HG02970 (cell line): Measurements from ENCODE around the gene ACSL1.
A peak's percentile ranks its signal among the peaks of the same experiment; 100 is the strongest.
"Not testable (repeated sequence)": the region's sequence is repeated elsewhere in the genome, so short reads cannot be mapped to it uniquely, and the experiment has no call there.

ENCODE experiments used
- ATAC-seq: cut with Tn5 transposase; IDR thresholded peaks from one replicate; pipeline ENCODE4 v1.9.1; 2021; ENCODE audit warnings: mild to moderate bottlenecking, moderate library complexity, moderate number of reproducible peaks; ENCODE audit not compliant: unreplicated experiment, low FRiP score

ACSL1 gene

DNA sequence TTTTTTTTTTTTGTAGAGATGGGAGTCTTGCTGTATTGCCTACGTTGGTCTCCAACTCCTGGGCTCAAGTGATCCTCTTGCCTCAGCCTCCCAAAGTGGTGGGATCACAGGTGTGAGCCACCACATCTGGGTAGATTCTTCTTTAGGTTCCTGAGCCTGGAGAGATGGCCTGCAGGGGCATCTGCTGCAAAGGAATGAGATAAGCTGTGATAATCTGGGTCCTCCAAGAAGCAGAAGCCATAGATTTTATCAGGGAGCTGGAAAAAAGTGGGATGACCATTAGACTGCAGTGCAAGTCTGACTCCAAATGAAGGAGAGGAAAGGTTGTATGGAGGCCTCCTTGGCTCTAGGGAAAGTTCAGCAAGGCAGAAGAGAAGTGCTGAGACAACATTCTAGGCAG is 19.0 kb upstream of the ACSL1 start:
- ATAC-seq: no peak

DNA sequence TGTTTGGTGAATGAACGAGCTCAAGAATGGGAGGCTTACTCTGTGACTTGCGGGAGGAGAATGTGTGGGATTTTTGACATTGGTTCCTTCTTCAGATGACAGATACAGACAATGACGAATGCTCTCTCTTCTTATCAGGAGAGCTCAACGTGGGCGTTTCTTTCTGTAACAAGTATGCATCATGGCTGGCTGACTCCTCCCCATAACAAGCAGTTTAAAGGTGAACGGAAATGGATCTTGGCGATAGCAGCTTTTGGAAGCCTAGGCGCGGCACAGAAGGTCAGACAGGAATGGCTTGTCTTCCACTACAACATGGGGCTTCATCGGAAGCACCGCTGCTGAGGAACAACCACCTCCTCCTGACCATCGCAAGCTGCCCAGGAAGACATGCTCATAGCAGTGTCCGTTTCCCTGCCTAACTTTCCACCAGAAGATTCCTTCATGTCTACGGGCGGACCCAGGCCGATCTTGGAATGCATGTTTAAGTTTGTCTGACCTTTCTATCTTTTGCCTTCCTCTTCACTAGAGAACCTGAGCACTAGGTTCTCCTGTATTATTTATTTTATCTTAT is 18.3 kb upstream of the ACSL1 start:
- ATAC-seq: no peak

DNA sequence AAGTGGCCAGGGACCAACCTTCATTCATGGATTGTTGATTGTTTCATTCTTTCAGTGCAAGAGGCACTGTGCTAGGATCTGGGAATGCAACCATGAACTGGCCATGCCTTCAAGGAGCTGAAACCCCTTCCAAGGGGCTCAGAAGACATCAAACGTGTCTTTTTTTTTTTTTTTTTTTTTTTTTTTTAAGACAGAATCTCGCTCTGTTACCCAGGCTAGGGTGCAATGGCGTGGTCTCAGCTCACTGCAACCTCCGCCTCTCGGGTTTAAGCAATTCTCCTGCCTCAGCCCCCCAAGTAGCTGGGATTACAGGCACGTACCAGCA is 13.3 kb upstream of the ACSL1 start:
- ATAC-seq: not testable (repeated sequence)

DNA sequence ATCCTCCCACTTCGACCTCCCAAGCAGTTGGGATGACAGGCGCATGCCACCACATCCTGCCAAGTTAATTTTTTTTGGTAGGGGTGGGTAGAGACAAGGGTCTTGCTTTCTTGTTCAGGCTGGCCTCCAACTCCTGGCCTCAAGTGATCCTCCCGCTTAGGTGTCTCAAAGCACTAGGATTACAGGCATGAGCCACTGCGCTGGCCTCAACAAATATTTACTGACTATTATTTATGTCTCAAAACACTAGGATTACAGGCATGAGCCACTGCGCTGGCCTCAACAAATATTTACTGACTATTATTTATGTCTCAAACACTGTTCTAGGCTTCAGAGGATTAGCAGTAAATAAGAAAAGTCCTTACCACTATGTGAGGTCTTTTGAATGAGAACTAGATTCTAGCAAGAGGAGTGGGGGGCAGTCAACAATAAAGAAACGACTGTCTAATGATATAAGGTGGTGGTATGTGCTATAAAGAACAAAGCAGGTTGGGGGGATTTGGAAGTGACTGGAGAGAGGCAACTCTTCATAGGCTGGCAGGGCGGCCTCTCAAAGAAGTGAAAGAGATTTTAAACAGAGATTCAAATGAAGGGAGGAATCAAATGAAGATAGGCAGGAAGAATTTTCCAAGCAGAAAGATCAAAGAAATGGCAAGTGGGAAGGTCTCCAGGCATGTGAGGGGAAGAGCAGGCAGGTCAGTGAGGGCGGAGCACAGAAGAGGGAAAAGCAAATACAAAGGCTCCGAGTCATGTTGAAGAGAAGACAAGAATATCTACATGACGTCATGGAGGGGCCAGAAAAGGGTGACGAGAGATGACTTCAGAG is 12.7 kb upstream of the ACSL1 start:
- ATAC-seq: no peak

DNA sequence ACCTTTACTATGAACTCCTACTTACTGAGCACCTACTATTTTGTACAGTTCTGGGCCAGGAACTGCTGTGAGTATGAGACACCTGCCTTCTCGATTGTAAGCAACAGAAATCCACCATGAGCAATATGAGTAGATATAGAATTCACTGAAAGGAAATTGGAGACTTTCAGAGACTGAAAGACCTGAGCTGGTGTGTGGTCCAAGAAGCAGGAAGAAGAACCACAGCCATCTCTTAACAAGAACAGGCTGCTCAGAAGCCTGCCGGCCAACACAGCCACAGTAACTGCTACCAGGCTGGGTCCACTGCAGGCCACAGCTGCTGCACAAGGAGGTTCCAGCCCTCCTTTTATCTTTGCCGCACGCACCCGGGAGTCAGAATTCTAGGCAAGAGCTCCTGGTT is 10.8 kb upstream of the ACSL1 start:
- no peak for ATAC-seq

DNA sequence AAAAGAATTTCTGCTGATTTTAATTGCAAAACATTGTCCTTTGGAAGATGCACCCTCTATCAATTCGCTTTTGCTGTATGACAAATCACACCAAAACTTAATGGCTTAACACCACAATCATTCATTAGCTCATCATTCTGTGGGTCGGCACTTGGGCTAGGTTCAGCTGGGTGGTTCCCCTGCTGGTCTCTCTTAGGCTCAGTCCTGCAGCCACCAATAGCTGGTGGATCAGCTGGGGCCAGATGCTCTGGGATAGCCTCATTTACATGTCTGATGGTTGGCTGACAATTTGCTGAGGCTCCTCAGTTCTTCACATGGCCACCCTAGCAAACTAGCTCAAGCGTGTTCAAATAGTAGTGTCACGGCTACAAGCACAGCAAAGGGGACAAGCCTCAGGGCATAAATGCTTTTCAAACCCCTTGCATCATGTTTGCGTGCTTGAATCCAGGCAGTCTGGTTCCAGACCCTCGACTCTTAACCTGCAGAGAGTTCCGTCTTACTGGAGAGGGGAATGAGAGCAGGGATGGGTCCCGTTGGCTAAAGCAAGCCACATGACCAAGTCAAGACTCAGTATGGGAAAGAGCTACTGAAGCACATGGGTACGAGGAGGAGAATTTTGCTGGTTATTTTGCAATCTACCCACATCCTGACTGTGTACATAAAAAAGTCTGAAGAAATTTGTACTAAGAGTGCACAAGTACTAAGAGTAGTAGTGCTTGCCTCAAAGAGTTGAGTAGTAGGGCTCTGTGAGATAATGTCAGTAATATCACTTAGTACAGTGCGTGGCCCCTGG is 7.5 kb upstream of the ACSL1 start:
- ATAC-seq: no peak

DNA sequence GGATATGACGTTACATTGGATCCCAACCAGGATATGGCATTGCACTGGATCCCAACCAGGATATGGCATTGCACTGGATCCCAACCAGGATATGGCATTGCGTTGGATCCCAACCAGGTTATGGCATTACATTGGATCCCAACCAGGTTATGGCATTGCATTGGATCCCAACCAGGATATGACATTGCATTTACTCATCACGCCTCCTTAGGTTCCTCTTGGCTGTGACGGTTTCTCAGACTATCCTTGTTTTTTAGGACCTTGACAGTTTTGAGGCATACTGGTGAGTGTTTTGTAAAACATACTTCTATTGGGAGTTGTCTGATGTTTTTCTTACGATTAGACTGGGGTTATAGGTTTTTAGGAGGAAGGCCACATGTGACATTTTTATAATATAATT is 5.4 kb upstream of the ACSL1 start:
- no peak for ATAC-seq

DNA sequence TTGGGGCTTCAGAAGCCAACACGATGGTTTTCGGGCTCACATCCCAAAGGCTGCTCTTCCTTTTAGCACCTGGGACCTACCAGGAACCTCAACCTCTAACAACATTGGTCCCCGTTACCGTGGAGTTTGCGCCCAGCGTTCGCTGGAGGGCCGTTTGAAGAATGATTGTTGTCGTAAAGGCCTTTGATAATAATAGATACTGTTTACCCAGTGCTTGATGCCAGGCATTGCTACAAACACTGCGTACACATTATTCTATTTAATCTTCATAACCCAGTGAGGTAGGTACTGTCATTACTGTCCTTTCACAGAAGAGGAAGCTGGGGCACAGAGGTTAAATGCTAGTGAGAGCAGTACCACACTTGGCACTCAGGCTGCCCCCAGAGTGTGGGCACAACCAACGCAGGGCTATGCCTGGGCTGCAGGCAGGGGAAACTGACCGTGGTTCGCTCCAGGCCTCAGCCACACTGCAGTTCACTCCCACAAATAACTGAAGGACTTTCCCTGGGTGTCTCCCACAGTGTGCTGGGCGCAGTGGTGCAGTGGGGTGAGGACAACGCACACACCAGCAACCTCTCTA is 1.0 kb upstream of the ACSL1 start:
- peak; percentile 2 for ATAC-seq

DNA sequence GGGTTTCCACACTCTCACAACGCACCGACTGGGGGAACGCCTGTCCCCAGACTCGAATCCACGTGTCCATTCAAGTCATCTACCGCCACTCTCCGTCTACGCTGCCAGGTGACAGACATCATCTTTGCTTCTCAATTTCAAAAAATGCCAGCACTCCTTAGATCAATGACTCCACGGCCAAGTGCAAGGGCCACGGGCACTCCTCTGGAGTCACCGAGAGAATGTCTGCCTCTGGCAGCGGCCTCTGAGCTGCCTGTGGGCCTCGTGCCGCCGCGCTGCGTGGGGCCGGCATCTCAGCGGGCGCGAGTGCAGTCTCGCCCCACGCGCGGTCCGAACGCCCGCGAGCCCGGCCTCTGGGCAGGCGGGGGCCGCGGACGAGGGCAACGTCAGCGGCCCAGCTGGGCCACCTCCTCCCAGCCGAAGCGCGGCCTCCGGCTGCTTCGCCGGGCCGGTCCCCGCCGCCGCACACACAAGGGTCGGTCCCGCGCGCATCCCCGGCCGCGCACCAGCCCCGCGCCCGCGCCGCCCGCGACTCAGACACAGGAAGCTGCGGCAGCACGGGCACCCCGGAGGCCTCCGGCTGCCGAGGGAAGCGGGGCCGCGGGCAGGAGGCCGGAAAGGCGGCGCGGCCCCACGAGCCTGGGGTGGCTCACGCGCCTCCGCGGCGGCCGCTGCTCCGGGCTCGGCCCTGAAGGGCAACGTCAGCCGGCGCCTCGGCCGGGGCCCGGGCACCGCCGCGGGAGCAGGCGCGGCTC is 450 bp downstream of the ACSL1 start:
- peak; percentile 17 for ATAC-seq

DNA sequence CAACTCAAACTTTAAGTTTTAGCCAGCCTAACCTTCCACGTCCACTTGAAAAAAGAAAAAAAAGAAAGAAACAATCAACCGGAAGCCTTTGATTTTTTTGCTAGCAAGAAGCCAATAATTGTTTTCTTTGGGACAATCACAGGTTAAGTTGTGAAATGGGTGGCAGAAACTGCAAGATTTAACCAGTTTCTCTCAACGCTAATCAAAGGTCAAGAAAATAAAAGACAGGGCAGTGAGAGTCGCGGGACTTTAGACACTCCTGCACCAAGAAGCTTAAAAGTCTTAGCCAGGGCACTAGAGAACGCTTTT is 1.0 kb downstream of the ACSL1 start:
- ATAC-seq: no peak

DNA sequence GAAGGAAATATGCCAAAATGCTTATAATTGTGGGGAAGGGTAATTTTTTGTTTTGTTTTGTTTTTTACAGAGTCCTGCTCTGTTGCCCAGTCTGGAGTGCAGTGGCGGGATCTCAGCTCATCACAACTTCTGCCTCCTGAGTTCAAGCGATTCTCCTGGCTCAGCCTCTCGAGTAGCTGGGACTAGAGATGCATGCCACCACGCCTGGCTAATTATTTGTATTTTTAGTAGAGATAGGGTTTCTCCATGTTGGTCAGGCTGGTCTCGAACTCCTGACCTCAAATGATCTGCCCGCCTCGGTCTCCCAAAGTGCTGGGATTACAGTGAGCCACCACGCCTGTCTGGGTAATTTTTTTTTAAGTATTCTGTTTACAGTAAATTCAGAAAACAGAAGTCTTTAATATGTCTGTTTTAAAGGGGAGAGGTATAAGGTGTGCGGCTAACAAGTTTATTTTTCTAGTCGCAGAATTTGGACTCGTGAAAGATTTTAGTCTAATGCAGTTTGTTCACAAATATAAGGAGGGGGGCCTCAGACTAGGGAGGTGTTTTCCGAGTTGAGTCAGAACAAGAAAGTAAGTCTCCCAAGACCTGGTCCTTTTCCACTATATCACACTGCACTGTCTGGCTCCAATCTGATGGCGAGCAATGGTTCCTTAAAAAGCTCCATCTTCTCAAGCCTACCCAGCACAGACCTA is 1.5 kb downstream of the ACSL1 start:
- no peak for ATAC-seq

DNA sequence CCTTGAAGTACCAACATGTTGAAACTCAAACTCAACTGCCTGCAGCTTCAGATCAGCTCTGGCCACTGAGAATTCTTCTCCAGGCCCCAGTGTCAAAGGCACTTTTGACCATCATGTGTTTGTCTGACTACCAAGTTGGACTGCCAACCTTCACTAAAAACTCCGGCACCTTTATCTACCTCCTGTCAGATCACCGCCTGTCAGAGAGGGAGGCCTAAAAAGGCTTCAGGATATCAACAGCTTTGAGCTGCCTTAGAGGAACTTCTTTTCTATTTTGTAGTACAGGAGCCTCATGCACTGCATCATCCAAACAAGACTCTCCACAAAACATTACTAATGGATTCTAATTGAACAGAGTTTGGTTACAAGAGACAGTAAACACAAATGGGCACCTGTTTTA is 2.8 kb downstream of the ACSL1 start:
- no peak for ATAC-seq

DNA sequence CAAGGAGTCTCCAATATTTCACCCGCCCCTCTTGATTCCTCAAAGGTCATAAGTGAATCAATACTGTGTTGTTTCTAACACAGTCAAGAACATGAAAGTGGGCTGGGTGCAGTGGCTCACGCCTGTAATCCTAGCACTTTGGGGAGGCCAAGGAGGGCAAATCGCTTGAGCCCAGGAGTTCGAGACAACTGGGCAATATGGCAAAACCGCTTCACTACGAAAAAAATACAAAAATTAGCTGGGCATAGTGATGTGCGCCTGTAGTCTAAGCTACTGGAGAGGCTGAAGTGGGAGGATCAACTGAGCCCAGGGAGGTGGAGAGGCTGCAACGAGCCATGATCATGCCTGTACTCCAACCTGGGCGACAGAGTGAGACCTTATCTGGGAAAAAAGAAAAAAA is 3.4 kb downstream of the ACSL1 start:
- no peak for ATAC-seq

DNA sequence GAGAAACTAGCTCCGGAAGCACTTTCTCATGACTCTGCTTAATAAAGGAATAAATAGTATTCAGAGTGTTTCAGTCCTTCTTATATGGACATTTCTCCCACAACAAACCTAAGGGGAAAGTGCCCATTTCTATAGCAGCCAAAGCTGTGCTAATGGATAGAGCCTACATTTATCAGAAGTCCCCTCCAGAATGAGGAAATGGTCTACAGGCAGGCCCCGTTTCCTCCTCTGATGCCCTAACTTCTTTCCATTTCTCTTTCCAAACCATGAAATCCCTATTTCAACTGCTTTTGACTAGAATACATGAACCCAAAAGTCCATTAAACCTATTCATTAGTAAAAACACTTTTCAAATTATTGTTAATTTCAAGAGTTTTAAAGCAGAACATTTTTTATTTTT is 4.5 kb downstream of the ACSL1 start:
- no peak for ATAC-seq

DNA sequence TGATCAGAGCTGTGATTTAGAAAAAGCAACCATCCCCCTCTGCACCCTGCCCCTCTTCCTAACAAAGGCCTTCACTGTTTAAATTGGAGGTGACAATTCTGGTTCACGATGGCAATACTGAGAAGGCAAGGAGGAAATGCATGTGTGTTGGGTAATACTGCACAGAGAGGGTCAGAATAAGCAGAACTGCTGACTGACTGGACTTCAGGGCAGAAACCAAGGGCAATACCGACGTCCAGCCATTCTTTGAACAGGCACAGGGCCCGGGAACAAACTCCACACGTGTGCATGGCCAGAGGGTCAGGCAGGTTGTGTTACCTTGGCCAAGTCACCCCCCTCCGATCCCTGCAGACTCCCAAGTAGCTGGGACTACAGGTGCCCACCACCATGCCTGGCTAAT is 6.0 kb downstream of the ACSL1 start:
- ATAC-seq: no peak

DNA sequence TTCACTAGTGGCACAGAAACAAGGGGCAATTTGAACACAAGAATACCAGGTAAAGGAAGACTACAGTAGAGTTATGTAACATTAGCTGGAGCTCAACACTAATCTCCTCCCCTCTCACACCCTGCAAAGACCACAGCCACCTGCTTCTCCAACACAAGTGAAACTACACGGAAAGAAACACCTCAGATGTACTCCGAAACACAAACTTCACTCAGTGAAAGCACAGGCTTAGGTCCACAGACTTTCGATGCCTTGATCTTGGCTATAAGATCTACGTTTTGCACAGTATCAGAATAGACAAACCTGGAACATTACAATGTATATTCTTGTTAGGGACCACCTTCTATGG is 7.6 kb downstream of the ACSL1 start:
- ATAC-seq: no peak

DNA sequence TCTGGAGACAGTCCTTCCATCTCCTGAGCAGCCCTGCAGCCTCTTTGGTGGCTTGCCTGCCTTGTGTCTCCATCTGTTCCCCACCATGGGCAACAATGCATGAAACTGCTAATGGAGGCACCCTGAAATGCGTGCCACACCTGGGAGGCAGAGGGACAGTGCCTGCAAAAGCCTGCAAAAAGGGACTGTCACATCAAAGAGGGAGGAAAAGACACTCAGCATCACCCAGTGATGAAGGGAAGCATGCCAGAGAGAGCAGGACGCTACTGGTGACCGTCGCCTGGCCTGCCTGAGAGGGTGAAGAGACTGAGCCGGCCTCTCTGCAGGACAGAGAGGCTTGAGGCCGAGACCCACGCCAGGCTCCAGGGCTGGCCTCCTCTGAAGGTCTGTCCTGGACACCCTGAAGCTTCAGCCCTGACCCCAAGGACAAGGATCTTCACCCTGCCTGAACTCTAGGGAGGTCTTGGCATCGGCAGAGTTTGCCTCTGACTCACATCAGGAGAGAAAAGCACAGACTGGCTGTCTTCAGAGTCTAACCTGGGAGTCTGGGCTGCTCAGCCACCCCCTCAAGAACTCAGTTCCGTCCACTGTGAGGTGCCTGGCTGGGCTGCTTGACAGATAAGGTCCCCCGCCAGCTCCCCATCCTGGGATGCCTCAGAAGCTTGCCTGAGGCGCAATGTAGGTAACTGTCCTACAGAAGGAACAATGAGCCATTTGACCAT is 8.1 kb downstream of the ACSL1 start:
- ATAC-seq: no peak

DNA sequence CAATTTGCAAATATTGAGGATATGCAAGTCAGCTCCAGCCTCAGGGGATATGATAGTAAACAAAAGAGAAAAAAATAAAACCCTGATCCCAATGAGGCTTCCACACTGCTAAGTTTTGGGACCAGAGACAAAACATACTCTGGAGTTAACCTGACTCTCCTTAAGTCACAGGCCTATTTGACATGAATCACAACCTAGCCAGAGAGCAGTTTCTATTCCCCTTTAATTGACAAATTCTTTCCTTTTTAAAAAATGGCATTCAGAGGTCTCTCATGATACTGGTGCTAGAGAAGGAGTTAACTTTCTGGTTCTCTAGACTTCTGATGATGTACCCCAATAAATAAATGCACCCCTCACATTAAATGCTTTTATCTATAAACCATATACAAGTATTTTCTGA is 8.8 kb downstream of the ACSL1 start:
- ATAC-seq: no peak

DNA sequence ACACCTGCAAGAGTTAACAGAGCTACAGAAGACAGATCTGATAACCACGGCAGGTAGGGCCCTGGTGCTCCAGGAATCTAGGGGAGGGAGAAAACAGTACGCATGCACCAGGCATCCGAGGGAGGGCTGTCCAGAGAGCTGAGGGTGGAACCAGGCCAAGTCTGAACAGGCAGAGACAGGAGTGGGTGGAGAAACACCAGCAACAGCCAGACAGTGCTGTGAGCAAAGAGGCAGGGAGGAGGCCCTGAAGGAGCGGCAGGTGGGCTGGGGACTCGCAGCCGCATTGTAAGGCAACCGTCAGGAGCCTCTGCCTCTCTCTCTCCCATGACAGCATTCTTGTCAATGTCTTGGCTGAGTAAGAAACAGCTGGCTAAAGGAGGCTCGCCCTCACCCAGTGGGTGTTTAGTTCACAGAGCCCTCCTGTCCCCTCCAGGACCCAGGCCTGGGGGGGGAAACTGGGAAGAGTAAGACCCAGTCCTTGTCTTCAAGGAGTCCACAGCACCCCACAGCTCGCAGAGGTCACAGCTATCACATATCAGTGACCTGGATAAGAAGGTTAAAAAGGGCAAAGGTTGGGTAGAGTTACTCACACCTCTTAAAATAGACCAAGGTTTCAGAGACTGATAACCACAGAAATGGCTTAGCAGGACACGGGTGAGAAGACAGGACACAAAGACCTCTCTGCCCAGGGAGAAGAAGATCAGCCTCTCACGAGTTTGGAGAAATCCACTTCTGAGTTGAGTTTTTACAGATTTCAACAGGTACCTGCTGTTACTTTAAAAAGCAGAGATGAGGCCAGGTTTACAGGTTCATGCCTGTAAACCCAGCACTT is 10.5 kb downstream of the ACSL1 start:
- peak; percentile 62 for ATAC-seq
